GM12892 (cell line): ENCODE results near the gene MARCO.

Source experiments
- DNase-seq: peaks from one replicate; pipeline ENCODE4 v3.0.0; 2011; ENCODE audit not compliant: insufficient read length
- FAIRE-seq: peaks from 2 replicates; lab custom pipeline; 2011; peaks lifted over from hg19 to GRCh38; lab: Jason Lieb, UNC
- POLR2A ChIP-seq: IDR thresholded peaks from 2 replicates; pipeline ENCODE4 v1.6.1; 2011; ENCODE audit warnings: low read depth, low read length, control low read depth
- POLR2AphosphoS5 ChIP-seq: IDR thresholded peaks from 2 replicates; pipeline ENCODE4 v1.6.1; 2011; ENCODE audit warnings: low read depth, low read length, control low read depth
- TAF1 ChIP-seq: IDR thresholded peaks from 2 replicates; pipeline ENCODE4 v1.6.1; 2011; ENCODE audit warnings: low read depth, mild to moderate bottlenecking, control low read depth, low read length, borderline replicate concordance

The MARCO gene

GRCh38 chr2:118968961-118969733 lies 27.2 kb downstream of the MARCO start:
- FAIRE-seq (no peak), DNase-seq (no peak)
- TF ChIP-seq TAF1 (no peak), POLR2A (no peak), POLR2AphosphoS5 (no peak)

- no peak for FAIRE-seq
- DNase-seq: no peak
- TF ChIP-seq POLR2AphosphoS5 (no peak), POLR2A (no peak), TAF1 (no peak)
Observed at GRCh38 chr2:118969734-118970395, 27.9 kb downstream of the MARCO start.

GRCh38 chr2:118970396-118971135 lies 28.6 kb downstream of the MARCO start:
- FAIRE-seq (no peak), DNase-seq (no peak)
- no peak for TF ChIP-seq POLR2A
- no peak for TF ChIP-seq TAF1
- TF ChIP-seq POLR2AphosphoS5: no peak

DNA sequence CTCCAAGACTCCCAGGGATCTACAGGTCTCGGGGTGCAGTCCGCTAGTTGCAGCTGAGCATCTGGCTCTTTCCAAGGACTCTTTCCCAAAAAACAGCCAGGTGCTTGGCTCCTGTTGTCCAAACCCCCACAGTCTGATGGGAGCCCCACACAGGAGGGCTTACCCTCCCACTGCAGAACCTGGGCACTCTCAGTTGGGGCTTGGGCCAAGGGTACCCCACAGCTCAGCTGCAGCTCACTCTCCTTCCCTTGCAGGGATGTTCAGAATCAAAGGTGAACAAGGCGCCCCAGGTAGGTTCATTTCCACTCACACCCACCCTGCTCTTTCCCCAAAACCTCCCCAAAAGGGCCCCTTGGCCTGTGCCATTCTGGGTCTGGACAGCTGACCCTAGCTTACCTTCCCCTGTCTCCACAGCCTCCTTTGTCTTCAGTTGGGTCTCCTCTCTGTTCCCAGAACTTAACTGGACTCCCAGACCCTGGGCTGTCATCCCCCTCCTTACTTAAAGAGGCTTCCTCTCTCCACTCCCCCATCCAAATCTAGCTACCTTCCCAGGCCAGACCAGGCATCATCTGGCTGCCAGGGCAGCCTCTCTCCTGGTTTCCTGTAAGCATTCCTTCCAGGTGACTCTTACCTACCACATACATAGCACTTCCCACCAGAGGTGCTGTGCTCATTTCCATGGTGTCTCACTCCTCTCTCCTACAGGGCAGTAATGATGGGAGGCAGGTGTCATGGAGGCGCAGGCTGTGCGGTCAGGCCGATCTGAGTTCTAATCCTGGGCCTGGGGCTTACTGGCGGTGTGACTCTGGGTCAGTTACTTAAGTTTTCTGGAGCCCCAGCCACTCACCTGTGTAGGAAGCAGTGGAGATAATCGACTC lies 29.5 kb downstream of the MARCO start:
- DNase-seq: no peak
- FAIRE-seq: no peak

DNA sequence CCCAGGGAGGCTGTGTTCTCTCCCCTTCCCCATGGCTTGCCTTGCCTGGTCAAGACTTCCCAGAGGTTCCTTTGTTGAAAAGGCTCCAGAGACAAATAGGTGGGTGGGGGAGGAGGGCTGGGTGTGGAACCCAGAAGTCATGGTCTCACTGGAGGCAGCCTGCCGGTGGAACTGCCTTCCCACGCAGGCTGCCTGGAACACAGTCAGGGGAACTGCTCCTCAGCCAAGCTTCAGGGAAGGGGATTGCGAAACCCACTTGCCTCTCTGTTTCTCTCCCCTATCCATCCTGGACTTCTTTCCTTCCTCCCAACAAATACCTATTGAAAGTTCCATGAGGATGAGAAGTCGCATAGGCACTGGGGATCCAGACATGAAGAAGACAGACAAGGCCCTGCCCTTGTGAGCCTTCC lies 31.6 kb downstream of the MARCO start:
- no peak for DNase-seq
- no peak for FAIRE-seq

More for the DNA sequence above, 29.5 kb downstream of the MARCO start:
- TF ChIP-seq TAF1: no peak
- no peak for TF ChIP-seq POLR2AphosphoS5
- TF ChIP-seq POLR2A: no peak

DNA sequence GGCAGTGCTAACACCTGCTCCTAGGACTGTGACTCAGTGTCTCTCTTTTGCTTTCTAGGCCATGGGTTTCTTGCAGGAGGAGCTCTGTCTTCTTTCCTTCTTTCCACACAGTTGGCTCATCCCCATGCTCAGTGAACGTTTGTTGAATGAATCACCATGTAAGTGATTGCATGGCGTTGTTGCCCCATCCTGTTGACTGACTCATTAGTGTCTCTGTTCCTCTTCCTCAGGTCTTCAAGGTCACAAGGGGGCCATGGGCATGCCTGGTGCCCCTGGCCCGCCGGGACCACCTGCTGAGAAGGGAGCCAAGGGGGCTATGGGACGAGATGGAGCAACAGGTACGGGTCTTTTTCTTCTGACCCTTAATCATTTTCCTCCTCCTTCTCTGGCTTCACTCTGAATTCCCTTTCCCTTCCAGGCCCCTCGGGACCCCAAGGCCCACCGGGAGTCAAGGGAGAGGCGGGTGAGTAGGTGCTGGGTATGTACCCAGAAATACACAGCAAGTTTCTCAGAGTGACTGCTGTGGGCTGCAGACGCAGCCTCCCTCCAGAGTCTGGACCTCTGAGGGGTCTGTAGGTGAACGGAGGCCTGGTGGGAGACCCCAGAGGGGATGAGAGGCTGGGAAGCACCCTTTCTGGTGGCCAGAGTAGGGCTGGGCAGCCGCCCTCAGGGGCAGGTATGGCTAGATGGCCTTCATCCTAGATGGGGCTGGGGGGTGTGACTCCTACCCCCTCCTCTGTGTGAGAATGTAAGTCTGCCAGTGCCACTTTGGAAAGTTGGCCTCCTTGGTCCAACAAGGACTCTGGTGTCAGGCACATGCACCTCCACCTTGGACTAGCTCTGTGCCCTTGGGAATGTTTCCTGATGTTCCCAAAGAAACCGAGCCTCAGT lies 32.4 kb downstream of the MARCO start:
- no peak for TF ChIP-seq POLR2AphosphoS5
- TF ChIP-seq POLR2A: no peak
- no peak for TF ChIP-seq TAF1
- DNase-seq (no peak), FAIRE-seq (no peak)

More for the DNA sequence above, 31.6 kb downstream of the MARCO start:
- TF ChIP-seq POLR2AphosphoS5: no peak
- no peak for TF ChIP-seq POLR2A
- TF ChIP-seq TAF1: no peak

DNA sequence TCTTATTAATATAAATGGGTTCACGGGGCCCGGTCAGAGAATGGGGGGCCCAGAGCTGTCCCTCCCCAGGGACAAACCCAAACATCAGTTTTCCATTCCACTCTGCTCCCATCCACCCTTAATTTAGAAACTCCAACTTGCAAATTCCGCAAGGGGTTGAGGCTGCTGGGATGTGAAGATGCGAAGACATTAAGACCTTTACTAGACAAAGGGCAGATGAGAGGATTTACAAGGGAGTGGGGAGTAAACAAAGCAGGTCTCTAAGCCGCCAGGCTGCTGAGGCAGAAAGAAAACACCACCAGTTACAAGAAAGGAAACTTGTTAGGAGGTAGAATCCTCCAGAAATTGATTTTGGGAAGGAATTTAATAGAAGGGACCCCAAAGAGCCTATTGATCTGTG lies 33.1 kb downstream of the MARCO start:
- TF ChIP-seq POLR2AphosphoS5: no peak
- no peak for TF ChIP-seq POLR2A
- no peak for TF ChIP-seq TAF1
- FAIRE-seq (no peak), DNase-seq (no peak)

GRCh38 chr2:118978064-118978463 lies 36.1 kb downstream of the MARCO start:
- DNase-seq: no peak
- FAIRE-seq: no peak
- TF ChIP-seq POLR2A (no peak), TAF1 (no peak), POLR2AphosphoS5 (no peak)

DNA sequence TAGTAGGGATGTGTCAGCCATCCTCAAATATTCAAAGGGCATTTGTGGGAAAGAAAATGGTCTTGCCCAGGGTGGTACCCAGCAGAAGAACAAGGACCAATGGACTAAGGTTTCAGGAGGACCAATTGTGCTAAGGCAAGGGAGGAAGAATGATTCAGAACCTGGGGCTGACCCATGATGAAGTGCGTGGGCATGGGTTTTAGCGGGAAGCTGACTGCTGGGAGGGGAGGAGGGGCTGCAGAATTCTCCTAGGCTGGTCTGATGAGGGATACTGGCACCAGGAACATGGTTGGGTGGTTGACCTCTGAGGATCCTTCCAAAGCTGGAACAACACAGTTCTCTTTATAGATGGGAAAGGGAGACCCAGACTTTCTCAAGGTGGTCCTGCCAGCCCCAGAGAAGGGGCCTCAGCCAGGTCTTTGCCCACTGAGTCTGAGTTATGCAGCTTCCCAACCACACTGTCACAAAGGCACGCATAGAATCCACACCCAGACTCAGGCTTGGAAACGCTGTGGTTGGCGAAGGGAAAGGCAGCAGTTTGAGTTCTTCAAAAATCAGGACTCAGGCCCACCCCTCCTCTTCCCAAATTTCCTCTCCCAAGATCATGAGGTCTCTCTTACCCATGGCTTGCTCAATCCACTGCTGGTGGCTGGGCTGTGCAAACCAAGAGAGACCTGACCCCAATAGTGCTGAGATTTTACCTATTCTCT lies 37.3 kb downstream of the MARCO start:
- FAIRE-seq (no peak), DNase-seq (no peak)
- TF ChIP-seq POLR2AphosphoS5 (no peak), POLR2A (no peak), TAF1 (no peak)
